HEK293T (cell line): ENCODE data around the gene CASZ1.

Source experiments
- CTCF ChIA-PET: fragments of 350-600 bp; formaldehyde crosslinking; extraction: SDS; loops from one replicate; lab custom pipeline; 2021; ENCODE audit warnings: antibody characterized with exemption, inconsistent platforms; lab: Yijun Ruan, JAX
- POLR2A ChIA-PET: fragments of 350-600 bp; formaldehyde crosslinking; extraction: SDS; loops from one replicate; lab custom pipeline; 2020; ENCODE audit warnings: antibody characterized with exemption, inconsistent platforms; lab: Yijun Ruan, JAX
- DNase-seq: peaks from one replicate; pipeline ENCODE4 v3.0.0; 2012; ENCODE audit warnings: mixed read lengths; ENCODE audit errors: extremely low spot score
- ARNT ChIP-seq: fragments of 450-650 bp; IDR thresholded peaks from 2 replicates; pipeline ENCODE4 v1.6.1; 2017; ENCODE audit warnings: mild to moderate bottlenecking
- BHLHE40 ChIP-seq: fragments of 450-650 bp; IDR thresholded peaks from 2 replicates; pipeline ENCODE4 v1.6.1; 2016; ENCODE audit warnings: mild to moderate bottlenecking, moderate library complexity, borderline replicate concordance
- CTBP1 ChIP-seq: fragments of 450-650 bp; IDR thresholded peaks from 2 replicates; pipeline ENCODE4 v1.6.1; 2016; ENCODE audit warnings: borderline replicate concordance
- ELF4 ChIP-seq: fragments of 450-650 bp; IDR thresholded peaks from 2 replicates; pipeline ENCODE4 v1.6.1; 2017; ENCODE audit warnings: antibody characterized with exemption
- FOXA1 ChIP-seq: fragments of 450-650 bp; IDR thresholded peaks from 2 replicates; pipeline ENCODE4 v1.6.1; 2016; ENCODE audit warnings: mild to moderate bottlenecking
- FOXK2 ChIP-seq: fragments of 450-650 bp; IDR thresholded peaks from 2 replicates; pipeline ENCODE4 v1.6.1; 2016; ENCODE audit warnings: mild to moderate bottlenecking
- FOXM1 ChIP-seq: fragments of 450-650 bp; IDR thresholded peaks from 2 replicates; pipeline ENCODE4 v1.6.1; 2017; ENCODE audit warnings: mild to moderate bottlenecking, borderline replicate concordance
- HDGF ChIP-seq: fragments of 450-650 bp; IDR thresholded peaks from 2 replicates; pipeline ENCODE4 v1.6.1; 2017; ENCODE audit warnings: antibody characterized with exemption, borderline replicate concordance
- L3MBTL2 ChIP-seq: fragments of 450-650 bp; conservative IDR thresholded peaks from 2 replicates; pipeline ENCODE4 v1.6.1; 2016; ENCODE audit warnings: mild to moderate bottlenecking
- LEF1 ChIP-seq: fragments of 450-650 bp; IDR thresholded peaks from 2 replicates; pipeline ENCODE4 v1.6.1; 2017; ENCODE audit warnings: mild to moderate bottlenecking, borderline replicate concordance
- NFRKB ChIP-seq: fragments of 450-650 bp; IDR thresholded peaks from 2 replicates; pipeline ENCODE4 v1.6.1; 2016; ENCODE audit warnings: mild to moderate bottlenecking, moderate library complexity
- SP1 ChIP-seq: fragments of 450-650 bp; IDR thresholded peaks from 2 replicates; pipeline ENCODE4 v1.6.1; 2017
- SUZ12 ChIP-seq: fragments of 450-650 bp; IDR thresholded peaks from 2 replicates; pipeline ENCODE4 v1.6.1; 2016; ENCODE audit warnings: mild to moderate bottlenecking
- TARDBP ChIP-seq: fragments of 450-650 bp; IDR thresholded peaks from 2 replicates; pipeline ENCODE4 v1.6.1; 2016
- ZNF384 ChIP-seq: fragments of 450-650 bp; IDR thresholded peaks from 2 replicates; pipeline ENCODE4 v1.6.1; 2016
- TF ChIP-seq, protein P1 (sequence below): fragments of 450-650 bp; IDR thresholded peaks from 2 replicates; pipeline ENCODE4 v1.6.1; 2016

Gene CASZ1

GRCh38 chr1:10836726-10837125 lies 40.3 kb upstream of the CASZ1 start:
- CTCF ChIA-PET = no interaction called here
- no peak for DNase-seq
- POLR2A ChIA-PET = no interaction called here
- TF ChIP-seq ELF4 (no peak), SP1 (no peak), TARDBP (no peak), FOXM1 (no peak), NFRKB (no peak), CTBP1 (no peak), L3MBTL2 (no peak), BHLHE40 (no peak), LEF1 (no peak), FOXA1 (no peak), HDGF (no peak), FOXK2 (no peak), ZNF384 (no peak), SUZ12 (no peak), ARNT (no peak)

DNA sequence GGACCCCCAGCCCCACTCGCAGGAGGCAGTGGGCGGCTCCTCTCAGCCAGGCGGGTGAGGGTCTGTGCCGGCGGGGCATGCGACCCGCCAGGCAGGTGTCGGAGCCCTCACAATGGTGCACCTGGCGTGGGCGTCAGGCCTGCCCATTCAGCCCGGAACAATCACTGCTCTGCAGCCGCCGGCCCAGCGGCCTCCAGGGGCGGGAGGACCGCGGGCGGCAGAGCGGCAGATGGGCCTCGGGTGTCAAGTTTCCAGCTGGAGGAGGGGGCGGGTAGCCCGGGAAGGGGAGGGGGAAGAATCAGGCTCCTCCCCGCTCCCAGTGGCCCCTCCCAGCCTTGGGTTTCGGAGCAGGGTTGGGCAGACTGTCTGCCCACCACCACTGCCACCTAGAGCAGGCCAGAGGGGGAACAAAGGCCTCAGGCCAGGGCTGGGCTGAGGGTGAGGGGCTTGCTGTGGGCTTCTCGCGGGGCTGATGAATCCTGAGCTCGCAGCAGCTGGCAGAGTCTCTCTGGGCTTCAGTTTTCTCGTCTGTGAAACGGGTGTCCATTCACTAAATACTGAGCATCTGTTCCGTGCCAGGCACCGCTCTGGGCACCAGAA lies 39.5 kb upstream of the CASZ1 start:
- CTCF ChIA-PET = no interaction called here
- peak; percentile 91 for DNase-seq
- POLR2A ChIA-PET = no interaction called here
- TF ChIP-seq FOXA1 = no peak
- no peak for TF ChIP-seq CTBP1
- no peak for TF ChIP-seq NFRKB
- TF ChIP-seq SP1 = no peak
- no peak for TF ChIP-seq FOXK2
- TF ChIP-seq, protein P1, sequence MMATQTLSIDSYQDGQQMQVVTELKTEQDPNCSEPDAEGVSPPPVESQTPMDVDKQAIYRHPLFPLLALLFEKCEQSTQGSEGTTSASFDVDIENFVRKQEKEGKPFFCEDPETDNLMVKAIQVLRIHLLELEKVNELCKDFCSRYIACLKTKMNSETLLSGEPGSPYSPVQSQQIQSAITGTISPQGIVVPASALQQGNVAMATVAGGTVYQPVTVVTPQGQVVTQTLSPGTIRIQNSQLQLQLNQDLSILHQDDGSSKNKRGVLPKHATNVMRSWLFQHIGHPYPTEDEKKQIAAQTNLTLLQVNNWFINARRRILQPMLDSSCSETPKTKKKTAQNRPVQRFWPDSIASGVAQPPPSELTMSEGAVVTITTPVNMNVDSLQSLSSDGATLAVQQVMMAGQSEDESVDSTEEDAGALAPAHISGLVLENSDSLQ = no peak
- TF ChIP-seq SUZ12 = no peak
- TF ChIP-seq TARDBP = no peak
- no peak for TF ChIP-seq FOXM1
- TF ChIP-seq L3MBTL2 = no peak
- no peak for TF ChIP-seq ZNF384
- TF ChIP-seq ARNT = no peak
- no peak for TF ChIP-seq BHLHE40
- TF ChIP-seq HDGF = no peak
- TF ChIP-seq LEF1 = no peak
- no peak for TF ChIP-seq ELF4

- ChIA-PET POLR2A (no interaction called here), CTCF (no interaction called here)
- no peak for DNase-seq
- TF ChIP-seq FOXK2 = no peak
- no peak for TF ChIP-seq L3MBTL2
- TF ChIP-seq HDGF = no peak
- no peak for TF ChIP-seq ZNF384
- no peak for TF ChIP-seq TARDBP
- no peak for TF ChIP-seq ARNT
- no peak for TF ChIP-seq FOXA1
- no peak for TF ChIP-seq BHLHE40
- no peak for TF ChIP-seq SUZ12
- no peak for TF ChIP-seq CTBP1
- no peak for TF ChIP-seq SP1
These were observed 39.0 kb upstream of the CASZ1 start for GRCh38 chr1:10835421-10835820.

DNA sequence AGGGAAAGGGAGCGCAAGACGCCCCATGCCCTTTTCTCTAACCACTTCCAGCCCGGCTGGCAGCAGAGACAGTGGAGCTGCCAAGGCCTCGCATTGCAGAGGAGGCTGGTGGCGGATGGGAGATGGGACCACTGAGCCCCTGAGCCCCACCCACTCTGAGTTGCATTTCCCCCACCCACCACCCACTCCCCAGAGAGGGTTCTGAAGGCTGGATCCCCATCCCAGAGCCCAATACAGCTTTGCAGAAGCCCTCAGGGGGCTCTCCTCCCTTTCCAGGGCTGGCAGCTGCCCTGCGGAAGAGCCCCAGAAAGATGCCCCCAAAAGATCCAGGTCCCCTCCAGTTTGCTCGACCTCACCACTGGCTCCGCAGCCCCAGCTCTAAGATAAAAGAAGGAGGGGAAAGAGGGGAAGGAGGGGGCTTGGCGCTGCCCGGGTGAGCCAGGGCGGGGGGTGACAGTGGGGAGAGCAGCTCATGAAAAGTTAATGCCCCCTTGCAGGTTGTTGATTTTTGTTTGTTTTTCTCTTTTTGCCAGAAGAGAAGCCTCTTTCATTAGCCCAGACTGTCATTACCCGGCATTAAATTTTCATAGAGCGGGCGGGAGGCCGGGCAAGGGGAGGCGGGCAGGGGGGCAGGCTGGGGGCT lies 38.4 kb upstream of the CASZ1 start:
- no peak for DNase-seq
- TF ChIP-seq, protein P1 = no peak
- TF ChIP-seq FOXA1 = no peak
- no peak for TF ChIP-seq FOXK2
- no peak for TF ChIP-seq LEF1
- no peak for TF ChIP-seq ZNF384
- no peak for TF ChIP-seq L3MBTL2
- no peak for TF ChIP-seq FOXM1
- no peak for TF ChIP-seq SUZ12
- TF ChIP-seq ARNT = no peak
- TF ChIP-seq CTBP1 = no peak
- TF ChIP-seq NFRKB = no peak
- TF ChIP-seq BHLHE40 = no peak
- ChIA-PET POLR2A (no interaction called here), CTCF (no interaction called here)

- ChIA-PET CTCF (interaction anchor here (1.2 kb wide), 1 partner anchor 33 kb away, joined by 3 read pairs; no protein-coding TSS in a partner anchor), POLR2A (no interaction called here)
- TF ChIP-seq LEF1 (no peak), NFRKB (peak; percentile 87), L3MBTL2 (no peak), BHLHE40 (no peak), ZNF384 (no peak)
- TF ChIP-seq, protein P1 = peak; percentile 49; the same call in 1 of the 2 replicates
- no peak for DNase-seq
These were observed 37.4 kb upstream of the CASZ1 start for GRCh38 chr1:10833630-10834557.
